ENCODE results near the gene DHRS12. TPM values are rescaled to one million over a fixed set of nuclear protein-coding genes. Genes with fewer than 3 reads are reported as not detected.

DHRS12 gene
- total RNA-seq, 1 experiment from 2014 or later = 2.4 TPM

DNA sequence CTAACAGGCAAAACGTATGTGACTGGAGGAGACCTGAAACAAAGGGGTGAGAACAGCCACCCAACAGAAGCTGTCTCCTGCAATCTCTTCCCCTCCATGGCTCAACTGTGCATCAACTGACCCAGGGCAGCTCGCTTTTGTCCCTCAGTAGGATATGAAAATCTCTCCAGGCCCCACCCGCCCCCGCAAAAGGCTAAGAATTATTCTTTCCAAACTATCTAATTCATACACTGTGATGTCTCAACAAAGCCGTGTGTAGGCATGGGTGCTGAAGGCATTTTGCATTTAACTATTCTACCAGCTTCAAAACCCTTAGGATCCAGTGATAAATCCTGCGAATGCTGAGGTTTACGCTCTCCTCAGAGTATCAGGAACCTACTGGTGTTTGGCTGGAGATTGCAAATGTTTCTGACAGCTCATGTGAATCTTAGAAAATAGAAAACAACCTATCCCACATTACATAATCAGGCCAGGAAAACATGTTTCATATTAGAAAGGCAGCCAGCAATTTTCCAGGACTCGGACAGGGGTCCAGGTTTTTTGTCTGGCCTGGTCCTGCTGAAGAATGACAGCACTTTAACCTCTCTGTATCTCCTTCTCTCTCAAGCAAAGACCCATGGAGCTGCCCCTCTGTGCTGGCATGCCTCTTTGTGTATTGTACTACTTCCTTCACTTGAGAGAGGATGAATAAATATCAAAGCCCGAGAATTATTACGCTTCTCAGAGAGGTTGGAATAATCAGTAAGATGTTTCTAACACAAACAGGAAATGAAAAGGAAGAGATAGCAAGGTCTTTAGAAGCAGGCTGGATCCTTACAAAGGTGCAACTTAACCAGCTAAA lies 17.3 kb downstream of the DHRS12 start:
- no peaks in the 10 kb centered on the region for H3K9me3 ChIP-seq (replicated peaks)
- H3K27me3 ChIP-seq = no peaks in the 10 kb centered on the region
- peaks cover 21% of the 10 kb centered on the region for H3K4me1 ChIP-seq
- H3K4me3 ChIP-seq = peak overlapping the region; percentile 47
- H3K36me3 ChIP-seq = no peaks in the 10 kb centered on the region
- DNase-seq = peak in 1 of 2 experiments; percentile 49
- H3K27ac ChIP-seq = peak overlapping the region; percentile 78

DNA sequence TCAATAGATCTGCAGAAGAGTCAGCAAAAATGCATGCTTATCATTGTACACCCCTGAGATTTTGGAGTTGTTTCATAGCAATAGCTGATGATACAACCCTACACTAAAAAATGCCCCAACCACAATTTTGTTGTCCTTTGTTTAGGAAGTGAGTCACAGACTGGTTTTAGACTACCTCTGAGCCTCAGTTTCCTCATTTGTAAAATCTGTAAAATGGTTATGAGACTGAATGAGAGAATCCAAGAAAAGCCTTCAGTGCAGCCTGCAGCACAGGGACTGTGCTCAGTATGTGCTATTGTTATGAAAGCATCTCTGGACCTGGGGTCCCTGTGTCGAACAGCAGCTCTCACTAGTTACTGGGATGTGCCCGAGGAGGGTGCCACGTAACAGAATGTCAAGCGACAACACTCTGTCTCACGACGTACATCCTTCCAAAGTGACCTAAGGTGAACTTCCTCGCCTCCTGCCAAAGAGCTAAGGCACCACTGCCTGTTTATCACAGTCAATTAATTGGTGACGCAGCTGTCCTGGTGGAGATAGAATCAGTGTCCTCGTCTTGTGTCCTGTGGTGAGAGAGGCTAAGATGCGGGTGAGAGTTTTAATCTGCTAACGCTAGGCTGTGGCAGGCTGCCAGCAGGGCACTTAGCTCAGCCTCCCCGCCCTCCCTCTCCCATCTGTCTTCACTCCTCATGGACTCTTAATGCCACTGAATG lies 18.1 kb downstream of the DHRS12 start:
- peak overlapping the region; percentile 78 for H3K27ac ChIP-seq
- peaks cover 21% of the 10 kb centered on the region for H3K4me1 ChIP-seq
- DNase-seq = peak; percentile 93 to 98
- no peaks in the 10 kb centered on the region for H3K27me3 ChIP-seq
- H3K9me3 ChIP-seq (replicated peaks) = no peaks in the 10 kb centered on the region
- peak overlapping the region; percentile 47 for H3K4me3 ChIP-seq
- no peaks in the 10 kb centered on the region for H3K36me3 ChIP-seq

DNA sequence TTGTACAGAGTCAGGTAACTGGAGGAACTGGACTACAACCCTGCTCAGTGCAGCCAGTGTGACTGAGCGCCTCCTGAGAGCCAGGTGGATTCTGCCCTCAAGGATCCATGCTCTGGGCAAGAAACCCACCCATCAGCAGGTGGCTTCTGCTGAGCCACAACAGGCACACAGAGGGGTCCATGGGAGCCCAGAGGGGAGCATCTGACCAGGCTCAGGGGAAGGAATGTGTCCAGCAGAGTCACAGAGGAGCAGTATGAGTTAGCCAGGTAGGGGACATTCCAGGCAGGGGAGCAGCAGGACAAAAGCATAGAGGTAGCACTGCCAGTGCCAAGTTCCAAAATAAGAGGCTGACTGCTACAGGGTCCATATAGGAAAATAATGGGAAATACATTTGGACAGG lies 19.9 kb downstream of the DHRS12 start:
- Histone ChIP-seq H3K27me3 (no peaks in the 10 kb centered on the region), H3K9me3 (replicated peaks) (no peaks in the 10 kb centered on the region), H3K4me1 (peaks cover 26% of the 10 kb centered on the region), H3K36me3 (no peaks in the 10 kb centered on the region), H3K27ac (no peak overlapping the region), H3K4me3 (no peak overlapping the region)
- DNase-seq = no peak

DNA sequence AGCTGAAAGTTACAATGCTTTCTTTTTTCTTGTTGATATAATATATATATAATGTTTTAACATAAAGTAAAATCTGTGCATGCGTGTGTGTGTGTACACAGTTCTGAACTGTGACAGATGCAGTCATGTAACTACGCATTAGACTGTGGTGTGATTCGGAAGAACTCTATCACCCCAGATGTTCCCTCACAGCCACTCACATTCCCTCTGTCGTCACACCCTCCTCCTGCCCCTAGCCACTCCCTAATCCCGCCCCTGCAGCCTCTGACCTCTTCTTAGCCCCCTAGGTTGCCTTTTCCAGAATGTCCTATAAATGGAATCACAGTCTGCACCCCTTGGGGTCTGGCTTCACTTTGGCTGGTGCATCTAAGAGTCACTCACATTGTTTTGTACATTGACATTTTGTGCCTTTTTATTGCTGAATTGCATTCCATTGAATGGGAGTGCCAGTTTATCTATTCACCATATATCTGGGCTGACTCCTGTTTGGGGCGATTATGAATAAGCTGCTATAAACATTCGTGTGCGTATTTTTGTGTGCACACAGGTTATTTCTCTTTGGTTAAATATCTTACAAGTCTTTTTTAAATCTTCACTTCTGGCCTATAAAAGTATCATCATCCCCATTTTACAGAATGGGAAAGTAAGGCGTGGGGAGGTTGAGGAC lies 20.4 kb downstream of the DHRS12 start:
- Histone ChIP-seq H3K27ac (no peak overlapping the region), H3K4me1 (peaks cover 26% of the 10 kb centered on the region)

DNA sequence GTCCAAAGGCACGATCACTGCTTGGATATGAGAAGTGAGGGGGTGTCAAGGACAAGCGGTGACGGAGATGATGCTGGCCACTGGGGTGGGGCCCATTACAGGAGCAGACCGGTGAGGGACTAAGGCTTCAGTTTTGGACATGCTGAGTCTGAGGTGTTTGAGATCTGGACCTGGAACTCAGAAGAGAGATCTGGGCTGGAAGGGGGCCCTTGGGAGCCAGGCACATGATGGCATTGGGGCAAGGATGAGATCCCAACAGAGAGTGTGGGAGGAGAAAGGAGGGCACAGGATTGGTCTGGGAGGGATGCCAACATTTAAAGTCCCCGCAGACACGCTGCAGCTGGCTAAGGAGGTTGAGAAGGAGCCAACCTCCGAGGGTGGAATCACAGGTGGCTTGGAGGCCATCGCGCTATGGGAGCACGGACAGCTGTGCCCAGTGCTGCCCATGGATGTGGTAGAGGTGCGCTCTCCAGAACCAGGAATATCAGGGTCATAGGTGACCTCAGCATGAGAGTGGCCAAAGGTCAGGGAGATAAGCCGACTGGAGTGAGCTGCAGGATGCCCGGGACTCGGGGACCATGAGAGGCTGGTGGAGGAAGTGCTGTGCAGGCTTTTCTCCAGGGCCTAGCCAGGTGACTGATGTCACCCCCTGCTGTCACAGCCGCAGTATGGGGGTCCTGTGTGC lies 21.8 kb downstream of the DHRS12 start:
- no peak overlapping the region for H3K27ac ChIP-seq
- no peak for DNase-seq
- H3K4me3 ChIP-seq = no peak overlapping the region
- no peaks in the 10 kb centered on the region for H3K27me3 ChIP-seq
- H3K4me1 ChIP-seq = peaks cover 28% of the 10 kb centered on the region
- H3K36me3 ChIP-seq = no peaks in the 10 kb centered on the region
- H3K9me3 ChIP-seq (replicated peaks) = no peaks in the 10 kb centered on the region

More for the DNA sequence above, 20.4 kb downstream of the DHRS12 start:
- no peaks in the 10 kb centered on the region for H3K36me3 ChIP-seq
- no peaks in the 10 kb centered on the region for H3K27me3 ChIP-seq
- no peak for DNase-seq
- H3K4me3 ChIP-seq = no peak overlapping the region
- no peaks in the 10 kb centered on the region for H3K9me3 ChIP-seq (replicated peaks)

DNA sequence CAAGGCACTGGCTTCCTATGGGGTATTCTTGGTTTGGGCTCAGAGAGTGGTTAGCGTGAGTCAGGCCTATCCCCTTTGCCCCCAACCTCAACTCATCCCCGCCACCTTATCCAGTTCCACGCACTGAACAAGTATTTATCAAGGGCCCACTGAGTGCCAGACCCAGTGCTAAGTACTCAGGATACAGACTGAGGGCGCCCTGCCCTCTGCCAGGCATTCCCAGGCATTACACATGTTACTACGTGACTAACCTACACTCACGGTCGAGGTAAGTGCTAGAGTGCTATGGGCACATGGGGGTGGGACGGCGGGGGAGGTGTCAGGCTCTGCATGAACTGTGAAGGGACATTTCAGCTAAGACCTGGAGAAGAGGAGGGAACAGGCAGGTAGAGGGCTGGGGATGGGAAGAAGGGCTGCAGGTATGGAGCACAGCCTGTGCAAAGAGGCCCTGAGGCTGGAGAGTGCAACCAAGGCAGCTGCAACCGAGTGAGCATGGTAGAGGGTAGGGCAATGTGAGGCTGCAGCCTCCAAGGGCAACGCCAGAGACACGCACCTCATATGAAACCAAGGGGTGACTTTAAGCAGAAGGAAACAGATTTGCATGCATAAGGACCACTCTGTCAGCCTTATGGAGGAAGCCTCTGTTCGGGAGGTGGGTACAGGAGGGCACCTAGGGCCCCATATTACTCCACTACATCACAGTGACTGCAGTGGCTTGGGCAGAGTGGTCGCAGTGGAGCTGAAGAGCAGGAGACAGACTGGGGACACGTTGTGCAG lies 22.5 kb downstream of the DHRS12 start:
- DNase-seq = peak; percentile 18 to 40
- H3K4me3 ChIP-seq = no peak overlapping the region
- H3K36me3 ChIP-seq = no peaks in the 10 kb centered on the region
- H3K9me3 ChIP-seq (replicated peaks) = no peaks in the 10 kb centered on the region
- H3K27ac ChIP-seq = no peak overlapping the region
- H3K4me1 ChIP-seq = peaks cover 20% of the 10 kb centered on the region
- H3K27me3 ChIP-seq = no peaks in the 10 kb centered on the region

DNA sequence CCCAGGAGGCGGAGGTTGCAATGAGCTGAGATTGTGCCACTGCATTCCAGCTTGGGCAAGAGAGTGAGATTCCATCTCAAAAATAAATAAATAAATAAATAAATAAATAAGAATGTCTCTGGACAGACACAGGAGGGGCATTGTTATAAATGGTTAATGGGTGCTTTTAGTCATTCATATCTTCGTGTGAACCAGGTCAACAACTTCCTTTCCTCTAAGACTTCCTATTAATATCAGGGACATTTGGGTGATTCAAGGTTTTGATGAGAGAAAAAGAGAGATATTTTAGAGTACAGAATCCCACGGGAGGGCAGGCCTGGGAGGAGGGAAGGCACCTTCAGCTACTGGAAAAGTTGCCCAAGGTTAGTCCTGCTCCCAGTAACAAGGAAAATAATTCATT lies 23.9 kb downstream of the DHRS12 start:
- Histone ChIP-seq H3K27ac (no peak overlapping the region), H3K4me1 (peaks cover 13% of the 10 kb centered on the region; the same call in 1 of the 2 replicates), H3K36me3 (no peaks in the 10 kb centered on the region), H3K27me3 (no peaks in the 10 kb centered on the region), H3K4me3 (no peak overlapping the region), H3K9me3 (replicated peaks) (no peaks in the 10 kb centered on the region)
- no peak for DNase-seq

DNA sequence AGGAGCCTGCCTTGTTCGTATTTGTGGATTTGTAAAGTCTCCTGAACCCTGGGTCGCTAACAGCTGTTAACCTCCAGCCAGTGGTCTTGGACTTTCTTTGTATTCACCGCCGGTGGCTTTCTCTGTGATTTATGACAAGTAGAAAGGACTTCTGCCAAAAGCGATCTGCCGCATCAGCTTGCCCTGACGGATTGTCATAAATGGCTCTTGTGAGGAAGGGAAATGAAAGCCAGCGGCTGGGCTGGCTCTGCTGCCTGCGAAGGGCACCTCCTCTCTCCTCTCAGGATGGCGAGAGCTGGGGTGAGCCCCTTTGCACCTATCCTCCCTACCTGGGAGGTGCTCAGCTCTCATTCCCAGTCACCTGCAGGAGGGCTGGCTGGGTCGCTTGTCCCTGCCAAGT lies 25.6 kb downstream of the DHRS12 start:
- H3K4me3 ChIP-seq = no peak overlapping the region
- H3K36me3 ChIP-seq = no peaks in the 10 kb centered on the region
- H3K27ac ChIP-seq = no peak overlapping the region
- DNase-seq = peak in 1 of 2 experiments; percentile 28
- no peaks in the 10 kb centered on the region for H3K9me3 ChIP-seq (replicated peaks)
- no peaks in the 10 kb centered on the region for H3K27me3 ChIP-seq
- peaks cover 13% of the 10 kb centered on the region; the same call in 1 of the 2 replicates for H3K4me1 ChIP-seq

DNA sequence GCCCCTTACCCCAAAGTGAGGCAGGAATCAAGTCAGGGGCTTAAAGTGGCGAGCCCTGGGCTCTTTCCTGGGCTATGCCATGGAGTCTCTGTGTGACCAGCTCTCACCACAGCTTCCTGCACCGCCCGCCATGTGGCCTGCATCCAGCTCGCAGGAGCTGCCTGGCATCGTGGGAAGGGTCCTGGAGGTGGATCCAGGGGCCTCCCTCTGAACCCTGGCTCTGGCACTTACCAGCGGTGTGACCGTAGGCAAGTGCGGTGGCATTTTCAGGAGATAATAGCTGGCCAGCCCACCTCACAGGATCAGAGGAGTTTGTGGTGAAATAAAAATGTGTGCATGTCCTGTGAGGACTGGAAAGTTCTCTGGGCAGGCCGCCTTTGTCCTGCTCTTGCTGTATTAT lies 26.0 kb downstream of the DHRS12 start:
- no peaks in the 10 kb centered on the region for H3K27me3 ChIP-seq
- no peaks in the 10 kb centered on the region for H3K9me3 ChIP-seq (replicated peaks)
- H3K4me1 ChIP-seq = peaks cover 13% of the 10 kb centered on the region; the same call in 1 of the 2 replicates
- DNase-seq = no peak
- no peaks in the 10 kb centered on the region for H3K36me3 ChIP-seq
- H3K27ac ChIP-seq = no peak overlapping the region
- H3K4me3 ChIP-seq = no peak overlapping the region

DNA sequence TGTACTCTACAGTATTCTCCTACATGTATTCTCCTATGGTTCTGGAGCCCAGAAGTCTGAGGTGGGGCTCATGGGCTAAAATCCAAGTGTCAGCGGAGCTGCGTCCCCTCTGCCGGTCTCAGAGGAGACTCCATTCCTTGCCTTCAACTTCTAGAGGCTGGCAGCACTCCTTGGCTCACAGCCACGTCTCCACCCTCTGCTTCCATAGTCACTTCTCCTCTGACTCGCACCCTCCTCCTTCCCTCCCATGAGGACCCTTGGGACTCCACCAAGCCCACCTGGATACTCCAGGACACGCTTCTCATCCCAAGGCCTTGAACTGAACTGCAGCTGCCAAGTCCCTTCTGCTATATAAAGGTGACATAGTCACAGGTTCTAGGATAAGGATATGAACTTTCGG lies 27.8 kb downstream of the DHRS12 start:
- Histone ChIP-seq H3K4me1 (peaks cover 13% of the 10 kb centered on the region; the same call in 1 of the 2 replicates), H3K27me3 (no peaks in the 10 kb centered on the region), H3K9me3 (replicated peaks) (no peaks in the 10 kb centered on the region), H3K27ac (no peak overlapping the region), H3K4me3 (no peak overlapping the region), H3K36me3 (no peaks in the 10 kb centered on the region)
- no peak for DNase-seq

DNA sequence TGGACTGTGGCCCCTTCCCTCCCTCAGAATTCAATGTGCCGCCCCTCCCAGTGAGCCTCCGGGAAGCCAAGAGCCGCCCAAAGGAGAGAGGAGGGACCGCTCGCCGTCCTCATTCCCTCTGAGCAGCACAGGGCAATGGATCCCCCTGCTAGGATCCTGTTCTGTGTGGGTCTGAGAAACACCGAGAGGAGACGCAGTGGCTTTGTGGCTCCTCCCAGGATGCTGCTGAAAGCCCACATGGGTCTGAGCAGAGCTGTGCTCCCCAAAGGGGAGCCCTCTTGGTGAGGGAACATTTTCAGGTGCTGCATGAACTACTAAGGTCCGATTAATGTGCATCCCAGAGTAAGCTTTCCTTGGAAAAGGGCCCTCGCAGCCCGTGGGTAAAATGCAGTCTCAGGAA lies 30.4 kb downstream of the DHRS12 start:
- no peaks in the 10 kb centered on the region for H3K27me3 ChIP-seq
- no peak overlapping the region for H3K27ac ChIP-seq
- no peak for DNase-seq
- no peak overlapping the region for H3K4me3 ChIP-seq
- H3K36me3 ChIP-seq = no peaks in the 10 kb centered on the region
- H3K9me3 ChIP-seq (replicated peaks) = no peaks in the 10 kb centered on the region
- peaks cover 7% of the 10 kb centered on the region; the same call in 1 of the 2 replicates for H3K4me1 ChIP-seq

DNA sequence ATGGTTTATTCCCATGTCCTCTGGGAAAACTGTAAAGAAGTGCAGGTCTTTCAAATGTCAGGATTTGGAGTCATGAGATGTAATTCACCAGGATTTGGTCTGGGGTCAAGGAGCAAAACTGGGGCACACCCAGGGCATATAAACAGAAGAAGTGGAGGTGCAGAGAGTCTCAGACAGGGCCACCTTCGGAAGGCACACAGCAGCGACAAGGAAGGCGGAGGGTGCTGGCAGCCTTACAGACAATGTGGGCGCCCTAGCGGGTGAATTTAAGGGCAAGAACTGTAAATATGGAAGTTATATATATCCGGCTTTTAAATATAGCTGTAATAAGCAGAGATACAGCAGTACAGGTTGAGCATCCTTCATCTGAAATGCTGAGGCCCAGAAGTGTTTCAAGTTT lies 31.2 kb downstream of the DHRS12 start:
- Histone ChIP-seq H3K36me3 (no peaks in the 10 kb centered on the region), H3K4me3 (no peak overlapping the region), H3K9me3 (replicated peaks) (no peaks in the 10 kb centered on the region), H3K27me3 (no peaks in the 10 kb centered on the region), H3K27ac (no peak overlapping the region), H3K4me1 (no peaks in the 10 kb centered on the region)
- DNase-seq = no peak

DNA sequence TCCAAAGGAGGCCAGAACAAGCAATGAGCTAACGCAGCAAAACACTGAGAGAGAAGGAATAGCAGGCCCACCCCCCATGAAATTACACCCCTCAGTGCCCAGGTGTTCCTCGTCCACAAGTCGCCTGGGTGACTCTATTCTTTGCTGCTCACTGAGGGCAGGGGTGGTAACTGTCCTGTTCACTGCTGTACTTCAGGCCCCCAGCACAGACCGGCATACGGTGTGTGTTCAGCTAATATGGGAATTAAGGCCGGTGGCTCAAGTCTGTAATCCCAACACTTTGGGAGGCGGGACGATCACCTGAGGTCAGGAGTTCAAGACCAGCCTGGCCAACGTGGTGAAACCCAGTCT lies 31.9 kb downstream of the DHRS12 start:
- Histone ChIP-seq H3K27me3 (no peaks in the 10 kb centered on the region), H3K4me1 (no peaks in the 10 kb centered on the region), H3K9me3 (replicated peaks) (no peaks in the 10 kb centered on the region), H3K27ac (no peak overlapping the region), H3K4me3 (no peak overlapping the region), H3K36me3 (no peaks in the 10 kb centered on the region)
- DNase-seq = no peak
